HEK293 (cell line): Measurements from ENCODE around the gene UPP1.
A peak's percentile ranks its signal among the peaks of the same experiment; 100 is the strongest.

ENCODE experiments used
- CTCF ChIA-PET: fragments of 350-600 bp; formaldehyde crosslinking; extraction: SDS; loops from one replicate; lab custom pipeline; 2021; ENCODE audit warnings: antibody characterized with exemption; lab: Yijun Ruan, JAX
- POLR2A ChIA-PET: fragments of 300-600 bp; formaldehyde crosslinking; extraction: SDS; loops from one replicate; lab custom pipeline; 2020; ENCODE audit warnings: antibody characterized with exemption, inconsistent platforms; lab: Yijun Ruan, JAX
- H3K27ac ChIP-seq: fragments of 200-500 bp; sonication (Bioruptor generic); 2 replicates; pipeline ENCODE4 v1.5.1; 2014; ENCODE audit warnings: low read depth, low read length, control low read depth, inconsistent platforms; ENCODE audit errors: extremely low read depth
- H3K36me3 ChIP-seq, 2 experiments: fragments of 200-500 bp in 1 of 2; sonication (Bioruptor generic) in 1 of 2; 1 replicate in 1 of 2; 2 replicates in 1 of 2; pipeline ENCODE4 v1.5.1; 2014 to 2017; ENCODE audit warnings: inconsistent platforms in 2 of 2, low read length in 2 of 2; ENCODE audit not compliant: control insufficient read depth in 2 of 2, insufficient read depth in 1 of 2
- H3K4me1 ChIP-seq: fragments of 200-500 bp; sonication (Bioruptor generic); 2 replicates; pipeline ENCODE4 v1.5.1; 2014; ENCODE audit warnings: mild to moderate bottlenecking, low read length, inconsistent platforms; ENCODE audit not compliant: control insufficient read depth, insufficient read depth
- H3K4me3 ChIP-seq: 2 replicates; pipeline ENCODE4 v1.5.1; 2011; ENCODE audit warnings: low read depth, mild to moderate bottlenecking, control low read depth, low read length, moderate library complexity
- H3K9me3 ChIP-seq: fragments of 200-500 bp; sonication (Bioruptor generic); 2 replicates; pipeline ENCODE4 v1.5.1; 2014; ENCODE audit warnings: low read depth, low read length, inconsistent platforms; ENCODE audit not compliant: control insufficient read depth, insufficient read depth
- BCL11B ChIP-seq: fragments of 450-650 bp; formaldehyde crosslinking; IDR thresholded peaks from 2 replicates; pipeline ENCODE4 v1.5.1; 2016; ENCODE audit warnings: low read depth, missing biosample characterization, missing genetic modification characterization
- EGR2 ChIP-seq: fragments of 450-650 bp; formaldehyde crosslinking; IDR thresholded peaks from 2 replicates; pipeline ENCODE4 v1.5.1; 2016; ENCODE audit warnings: low read depth, missing biosample characterization, missing genetic modification characterization
- KLF7 ChIP-seq: fragments of 450-650 bp; formaldehyde crosslinking; IDR thresholded peaks from 2 replicates; pipeline ENCODE4 v1.5.1; 2016; ENCODE audit warnings: missing biosample characterization, missing genetic modification characterization, borderline replicate concordance
- KLF9 ChIP-seq: fragments of 450-650 bp; formaldehyde crosslinking; IDR thresholded peaks from 2 replicates; pipeline ENCODE4 v1.5.1; 2016; ENCODE audit warnings: missing biosample characterization, missing genetic modification characterization, low read depth
- REPIN1 ChIP-seq: fragments of 450-650 bp; formaldehyde crosslinking; IDR thresholded peaks from 2 replicates; pipeline ENCODE4 v1.5.1; 2017; ENCODE audit warnings: missing biosample characterization, missing genetic modification characterization, low read depth
- SP3 ChIP-seq: fragments of 450-650 bp; formaldehyde crosslinking; IDR thresholded peaks from 2 replicates; pipeline ENCODE4 v1.5.1; 2016; ENCODE audit warnings: missing biosample characterization, missing genetic modification characterization
- ZBTB7A ChIP-seq: fragments of 450-650 bp; formaldehyde crosslinking; IDR thresholded peaks from 2 replicates; pipeline ENCODE4 v1.5.1; 2016; ENCODE audit warnings: low read depth, missing biosample characterization, missing genetic modification characterization
- ZFHX2 ChIP-seq: fragments of 450-650 bp; formaldehyde crosslinking; conservative IDR thresholded peaks from 2 replicates; pipeline ENCODE4 v1.5.1; 2016; ENCODE audit warnings: missing biosample characterization, missing genetic modification characterization
- ZIC2 ChIP-seq: fragments of 450-650 bp; formaldehyde crosslinking; IDR thresholded peaks from 2 replicates; pipeline ENCODE4 v1.5.1; 2016; ENCODE audit warnings: missing biosample characterization, missing genetic modification characterization
- ZNF140 ChIP-seq: fragments of 450-650 bp; formaldehyde crosslinking; IDR thresholded peaks from 2 replicates; pipeline ENCODE4 v1.5.1; 2016; ENCODE audit warnings: missing biosample characterization, missing genetic modification characterization
- ZNF174 ChIP-seq: fragments of 450-650 bp; formaldehyde crosslinking; IDR thresholded peaks from 2 replicates; pipeline ENCODE4 v1.5.0; 2017; ENCODE audit warnings: missing biosample characterization, mild to moderate bottlenecking, missing genetic modification characterization
- ZNF274 ChIP-seq, 2 experiments: fragments of 200-500 bp in 1 of 2; fragments of 450-650 bp in 1 of 2; sonication (Bioruptor generic) in 1 of 2; formaldehyde crosslinking in 1 of 2; IDR thresholded peaks; 2 replicates each; pipeline versions ENCODE4 v1.5.1 to v1.6.1; 2014 to 2016; ENCODE audit warnings: borderline replicate concordance in 1 of 2, inconsistent platforms in 1 of 2, low read length in 1 of 2, missing biosample characterization in 1 of 2, missing genetic modification characterization in 1 of 2
- ZNF324 ChIP-seq: fragments of 450-650 bp; formaldehyde crosslinking; IDR thresholded peaks from 2 replicates; pipeline ENCODE4 v1.5.1; 2016; ENCODE audit warnings: missing biosample characterization, missing genetic modification characterization
- ZNF394 ChIP-seq: fragments of 450-650 bp; formaldehyde crosslinking; IDR thresholded peaks from 2 replicates; pipeline ENCODE4 v1.5.1; 2016; ENCODE audit warnings: missing biosample characterization, missing genetic modification characterization, mild to moderate bottlenecking, moderate library complexity, borderline replicate concordance
- ZNF433 ChIP-seq: fragments of 450-650 bp; formaldehyde crosslinking; IDR thresholded peaks from 2 replicates; pipeline ENCODE4 v1.5.1; 2016; ENCODE audit warnings: missing biosample characterization, missing genetic modification characterization, low read depth
- ZNF549 ChIP-seq: fragments of 450-650 bp; IDR thresholded peaks from 2 replicates; pipeline ENCODE4 v1.5.1; 2018; ENCODE audit warnings: missing biosample characterization, missing genetic modification characterization, mild to moderate bottlenecking, inconsistent platforms, moderate library complexity
- ZNF555 ChIP-seq: fragments of 450-650 bp; formaldehyde crosslinking; conservative IDR thresholded peaks from 2 replicates; pipeline ENCODE4 v1.5.1; 2017; ENCODE audit warnings: missing biosample characterization, mild to moderate bottlenecking, missing genetic modification characterization, inconsistent platforms
- ZNF561 ChIP-seq: fragments of 450-650 bp; IDR thresholded peaks from 2 replicates; pipeline ENCODE4 v1.5.1; 2018; ENCODE audit warnings: missing biosample characterization, missing genetic modification characterization, borderline replicate concordance
- ZNF600 ChIP-seq: fragments of 450-650 bp; formaldehyde crosslinking; IDR thresholded peaks from 2 replicates; pipeline ENCODE4 v1.5.1; 2016; ENCODE audit warnings: missing biosample characterization, missing genetic modification characterization
- ZNF76 ChIP-seq: fragments of 450-650 bp; formaldehyde crosslinking; IDR thresholded peaks from 2 replicates; pipeline ENCODE4; 2016; ENCODE audit warnings: low read depth, missing biosample characterization, missing genetic modification characterization, borderline replicate concordance
- ZNF791 ChIP-seq: fragments of 450-650 bp; formaldehyde crosslinking; IDR thresholded peaks from 2 replicates; pipeline ENCODE4 v1.5.1; 2016; ENCODE audit warnings: missing biosample characterization, missing genetic modification characterization
- TF ChIP-seq, protein P1 (sequence below): fragments of 450-650 bp; formaldehyde crosslinking; IDR thresholded peaks from 2 replicates; pipeline ENCODE4 v1.5.1; 2016; ENCODE audit warnings: missing biosample characterization, missing genetic modification characterization
- TF ChIP-seq, protein P2 (sequence below): fragments of 450-650 bp; formaldehyde crosslinking; optimal IDR thresholded peaks from 2 replicates; pipeline ENCODE3; 2016; ENCODE audit warnings: missing biosample characterization, mild to moderate bottlenecking, missing genetic modification characterization
- TF ChIP-seq, protein P3 (sequence below): fragments of 450-650 bp; formaldehyde crosslinking; IDR thresholded peaks from 2 replicates; pipeline ENCODE4 v1.5.1; 2016; ENCODE audit warnings: missing biosample characterization, missing genetic modification characterization, borderline replicate concordance
- TF ChIP-seq, protein P4 (sequence below): fragments of 450-650 bp; formaldehyde crosslinking; IDR thresholded peaks from 2 replicates; pipeline ENCODE4 v1.5.1; 2016; ENCODE audit warnings: missing biosample characterization, missing genetic modification characterization, borderline replicate concordance
- TF ChIP-seq, protein P5 (sequence below): fragments of 450-650 bp; formaldehyde crosslinking; IDR thresholded peaks from 2 replicates; pipeline ENCODE4 v1.5.1; 2016; ENCODE audit warnings: missing biosample characterization, missing genetic modification characterization

Gene UPP1

DNA sequence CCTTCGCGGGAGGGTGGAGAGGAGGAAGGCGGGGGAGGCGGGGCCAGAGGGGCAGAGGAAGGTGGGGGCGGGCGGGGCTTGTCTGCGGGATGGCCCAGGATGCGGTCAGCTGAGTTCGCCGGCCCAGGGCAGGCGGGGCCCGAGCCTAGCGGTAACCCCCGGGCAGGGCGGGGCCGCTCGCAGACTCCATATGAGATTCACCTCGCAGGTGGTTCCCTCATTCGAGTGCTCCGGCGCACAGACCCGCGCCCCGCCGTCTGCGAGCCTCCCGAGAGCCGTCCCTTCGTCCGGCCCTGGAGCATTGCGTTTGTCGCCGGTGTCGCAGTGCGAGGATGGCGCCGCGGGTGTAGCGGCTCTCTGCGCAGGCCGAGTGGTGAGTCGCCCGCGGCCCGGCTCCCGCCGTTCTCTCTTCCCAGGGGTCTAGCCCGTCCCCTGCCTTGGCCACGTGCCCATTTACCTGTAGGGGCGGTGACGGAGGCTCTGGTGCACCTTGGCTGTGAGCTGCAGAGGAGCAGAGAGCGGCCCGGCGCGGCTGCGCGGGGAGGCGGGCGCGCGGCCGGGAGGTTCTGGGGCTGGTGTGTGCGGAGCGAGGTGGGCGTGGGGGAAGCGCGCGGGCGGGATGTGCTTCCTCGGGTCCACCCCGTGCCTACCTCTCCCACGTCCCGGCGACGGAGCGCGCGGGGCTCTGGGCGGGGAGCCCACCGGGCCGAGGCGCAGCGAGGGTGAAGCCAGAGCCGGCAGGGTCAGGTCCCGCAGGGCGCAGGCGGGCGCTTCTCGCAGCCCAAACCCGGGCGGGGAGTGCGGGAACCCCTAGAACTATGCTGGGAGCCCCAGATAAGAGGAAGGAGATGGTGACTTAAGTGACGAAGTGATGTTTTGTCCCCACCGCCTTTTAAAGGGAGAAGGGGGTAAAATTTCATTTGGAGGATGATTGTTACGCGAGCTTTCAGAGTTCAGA lies at the start of gene UPP1:
TSS of gene UPP1 (plus strand) at position 220 of the 958 bp plus-strand sequence. CDS start 5,519 bp downstream, outside the sequence.
- Histone ChIP-seq H3K4me1 (peaks cover 10% of the 10 kb centered on the region), H3K9me3 (no peaks in the 10 kb centered on the region), H3K4me3 (peak within 1 kb of the TSS; percentile 76), H3K36me3 (peaks cover 0 to 20% of the 10 kb centered on the region in 2 experiments; a peak in 2 of 3 replicates), H3K27ac (peak within 1 kb of the TSS; percentile 97)
- ChIA-PET CTCF (interaction anchor here (0.7 to 1.8 kb wide), 4 partner anchors 20 to 104 kb away, joined by 3 to 6 read pairs (median 4); no protein-coding TSS in a partner anchor), POLR2A (interaction anchor here (0.6 to 2.7 kb wide), 17 partner anchors 9 to 121 kb away, joined by 3 to 12 read pairs (median 4); no protein-coding TSS in a partner anchor)
- TF ChIP-seq REPIN1 (peak; percentile 44; the same call in 1 of the 2 replicates), ZNF561 (tag by site-specific recombination) (no peak), ZNF600 (tag by site-specific recombination) (no peak), ZNF174 (tag by site-specific recombination) (no peak), ZIC2 (peak; percentile 13; the same call in 1 of the 2 replicates), ZNF140 (tag by site-specific recombination) (no peak), ZNF549 (tag by site-specific recombination) (no peak), ZNF433 (tag by site-specific recombination) (no peak), SP3 (tag by site-specific recombination) (peak; percentile 56), EGR2 (tag by site-specific recombination) (peak; percentile 20; the same call in 1 of the 2 replicates), ZNF76 (tag by site-specific recombination) (0 out of 2 replicates have a peak, but pooled peaks have one; percentile 21), ZNF555 (tag by site-specific recombination) (no peak), ZNF324 (tag by site-specific recombination) (0 out of 2 replicates have a peak, but pooled peaks have one; percentile 28), ZFHX2 (tag by site-specific recombination) (peak; percentile 91), ZBTB7A (tag by site-specific recombination) (no peak), KLF9 (peak; percentile 60), ZNF394 (tag by site-specific recombination) (no peak), KLF7 (peak; percentile 78; the same call in 1 of the 2 replicates), BCL11B (tag by site-specific recombination) (no peak), ZNF791 (no peak), ZNF274 (IDR thresholded peaks at IDR 0.05; ENCODE audit: low read length) (no peak), ZNF274 (tag by site-specific recombination; IDR thresholded peaks at IDR 0.05; ENCODE audit: borderline replicate concordance) (no peak)
- TF ChIP-seq, protein P1, sequence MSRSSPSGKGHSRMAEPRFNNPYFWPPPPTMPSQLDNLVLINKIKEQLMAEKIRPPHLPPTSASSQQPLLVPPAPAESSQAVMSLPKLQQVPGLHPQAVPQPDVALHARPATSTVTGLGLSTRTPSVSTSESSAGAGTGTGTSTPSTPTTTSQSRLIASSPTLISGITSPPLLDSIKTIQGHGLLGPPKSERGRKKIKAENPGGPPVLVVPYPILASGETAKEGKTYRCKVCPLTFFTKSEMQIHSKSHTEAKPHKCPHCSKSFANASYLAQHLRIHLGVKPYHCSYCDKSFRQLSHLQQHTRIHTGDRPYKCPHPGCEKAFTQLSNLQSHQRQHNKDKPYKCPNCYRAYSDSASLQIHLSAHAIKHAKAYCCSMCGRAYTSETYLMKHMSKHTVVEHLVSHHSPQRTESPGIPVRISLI (tag by site-specific recombination), result no peak
- TF ChIP-seq, protein P2, sequence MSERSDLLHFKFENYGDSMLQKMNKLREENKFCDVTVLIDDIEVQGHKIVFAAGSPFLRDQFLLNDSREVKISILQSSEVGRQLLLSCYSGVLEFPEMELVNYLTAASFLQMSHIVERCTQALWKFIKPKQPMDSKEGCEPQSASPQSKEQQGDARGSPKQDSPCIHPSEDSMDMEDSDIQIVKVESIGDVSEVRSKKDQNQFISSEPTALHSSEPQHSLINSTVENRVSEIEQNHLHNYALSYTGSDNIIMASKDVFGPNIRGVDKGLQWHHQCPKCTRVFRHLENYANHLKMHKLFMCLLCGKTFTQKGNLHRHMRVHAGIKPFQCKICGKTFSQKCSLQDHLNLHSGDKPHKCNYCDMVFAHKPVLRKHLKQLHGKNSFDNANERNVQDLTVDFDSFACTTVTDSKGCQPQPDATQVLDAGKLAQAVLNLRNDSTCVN (tag by site-specific recombination), result peak; percentile 84
- TF ChIP-seq, protein P3, sequence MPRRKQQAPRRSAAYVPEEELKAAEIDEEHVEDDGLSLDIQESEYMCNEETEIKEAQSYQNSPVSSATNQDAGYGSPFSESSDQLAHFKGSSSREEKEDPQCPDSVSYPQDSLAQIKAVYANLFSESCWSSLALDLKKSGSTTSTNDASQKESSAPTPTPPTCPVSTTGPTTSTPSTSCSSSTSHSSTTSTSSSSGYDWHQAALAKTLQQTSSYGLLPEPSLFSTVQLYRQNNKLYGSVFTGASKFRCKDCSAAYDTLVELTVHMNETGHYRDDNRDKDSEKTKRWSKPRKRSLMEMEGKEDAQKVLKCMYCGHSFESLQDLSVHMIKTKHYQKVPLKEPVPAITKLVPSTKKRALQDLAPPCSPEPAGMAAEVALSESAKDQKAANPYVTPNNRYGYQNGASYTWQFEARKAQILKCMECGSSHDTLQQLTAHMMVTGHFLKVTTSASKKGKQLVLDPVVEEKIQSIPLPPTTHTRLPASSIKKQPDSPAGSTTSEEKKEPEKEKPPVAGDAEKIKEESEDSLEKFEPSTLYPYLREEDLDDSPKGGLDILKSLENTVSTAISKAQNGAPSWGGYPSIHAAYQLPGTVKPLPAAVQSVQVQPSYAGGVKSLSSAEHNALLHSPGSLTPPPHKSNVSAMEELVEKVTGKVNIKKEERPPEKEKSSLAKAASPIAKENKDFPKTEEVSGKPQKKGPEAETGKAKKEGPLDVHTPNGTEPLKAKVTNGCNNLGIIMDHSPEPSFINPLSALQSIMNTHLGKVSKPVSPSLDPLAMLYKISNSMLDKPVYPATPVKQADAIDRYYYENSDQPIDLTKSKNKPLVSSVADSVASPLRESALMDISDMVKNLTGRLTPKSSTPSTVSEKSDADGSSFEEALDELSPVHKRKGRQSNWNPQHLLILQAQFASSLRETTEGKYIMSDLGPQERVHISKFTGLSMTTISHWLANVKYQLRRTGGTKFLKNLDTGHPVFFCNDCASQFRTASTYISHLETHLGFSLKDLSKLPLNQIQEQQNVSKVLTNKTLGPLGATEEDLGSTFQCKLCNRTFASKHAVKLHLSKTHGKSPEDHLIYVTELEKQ (tag by site-specific recombination), result no peak
- TF ChIP-seq, protein P4, sequence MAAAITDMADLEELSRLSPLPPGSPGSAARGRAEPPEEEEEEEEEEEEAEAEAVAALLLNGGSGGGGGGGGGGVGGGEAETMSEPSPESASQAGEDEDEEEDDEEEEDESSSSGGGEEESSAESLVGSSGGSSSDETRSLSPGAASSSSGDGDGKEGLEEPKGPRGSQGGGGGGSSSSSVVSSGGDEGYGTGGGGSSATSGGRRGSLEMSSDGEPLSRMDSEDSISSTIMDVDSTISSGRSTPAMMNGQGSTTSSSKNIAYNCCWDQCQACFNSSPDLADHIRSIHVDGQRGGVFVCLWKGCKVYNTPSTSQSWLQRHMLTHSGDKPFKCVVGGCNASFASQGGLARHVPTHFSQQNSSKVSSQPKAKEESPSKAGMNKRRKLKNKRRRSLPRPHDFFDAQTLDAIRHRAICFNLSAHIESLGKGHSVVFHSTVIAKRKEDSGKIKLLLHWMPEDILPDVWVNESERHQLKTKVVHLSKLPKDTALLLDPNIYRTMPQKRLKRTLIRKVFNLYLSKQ (tag by site-specific recombination), result no peak
- TF ChIP-seq, protein P5, sequence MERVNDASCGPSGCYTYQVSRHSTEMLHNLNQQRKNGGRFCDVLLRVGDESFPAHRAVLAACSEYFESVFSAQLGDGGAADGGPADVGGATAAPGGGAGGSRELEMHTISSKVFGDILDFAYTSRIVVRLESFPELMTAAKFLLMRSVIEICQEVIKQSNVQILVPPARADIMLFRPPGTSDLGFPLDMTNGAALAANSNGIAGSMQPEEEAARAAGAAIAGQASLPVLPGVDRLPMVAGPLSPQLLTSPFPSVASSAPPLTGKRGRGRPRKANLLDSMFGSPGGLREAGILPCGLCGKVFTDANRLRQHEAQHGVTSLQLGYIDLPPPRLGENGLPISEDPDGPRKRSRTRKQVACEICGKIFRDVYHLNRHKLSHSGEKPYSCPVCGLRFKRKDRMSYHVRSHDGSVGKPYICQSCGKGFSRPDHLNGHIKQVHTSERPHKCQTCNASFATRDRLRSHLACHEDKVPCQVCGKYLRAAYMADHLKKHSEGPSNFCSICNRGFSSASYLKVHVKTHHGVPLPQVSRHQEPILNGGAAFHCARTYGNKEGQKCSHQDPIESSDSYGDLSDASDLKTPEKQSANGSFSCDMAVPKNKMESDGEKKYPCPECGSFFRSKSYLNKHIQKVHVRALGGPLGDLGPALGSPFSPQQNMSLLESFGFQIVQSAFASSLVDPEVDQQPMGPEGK, result peak; percentile 60; the same call in 1 of the 2 replicates
